HG03135 (cell line): ENCODE measurements around the gene SMAD3.
"Not testable (repeated sequence)": the region's sequence is repeated elsewhere in the genome, so short reads cannot be mapped to it uniquely, and the experiment has no call there.

ENCODE experiments used
- ATAC-seq: cut with Tn5 transposase; IDR thresholded peaks from one replicate; pipeline ENCODE4 v1.9.1; 2021; ENCODE audit warnings: mild to moderate bottlenecking, moderate library complexity; ENCODE audit not compliant: unreplicated experiment

Gene SMAD3

GRCh38 chr15:67138891-67139855 lies 73.8 kb downstream of the SMAD3 start:
- ATAC-seq, result no peak

- ATAC-seq, result no peak
These were observed 74.9 kb downstream of the SMAD3 start for GRCh38 chr15:67140078-67140833.

- ATAC-seq, result no peak
These were observed 76.8 kb downstream of the SMAD3 start for GRCh38 chr15:67142092-67142766.

- ATAC-seq, result no peak
These were observed 77.3 kb downstream of the SMAD3 start for GRCh38 chr15:67142767-67143100.

GRCh38 chr15:67143646-67144045 lies 78.2 kb downstream of the SMAD3 start:
- no peak for ATAC-seq

- ATAC-seq, result no peak
These were observed 79.4 kb downstream of the SMAD3 start for GRCh38 chr15:67144609-67145311.

GRCh38 chr15:67145312-67145610 lies 79.9 kb downstream of the SMAD3 start:
- no peak for ATAC-seq

GRCh38 chr15:67145710-67146109 lies 80.3 kb downstream of the SMAD3 start:
- ATAC-seq, result no peak

GRCh38 chr15:67146234-67146633 lies 80.8 kb downstream of the SMAD3 start:
- ATAC-seq, result no peak

- no peak for ATAC-seq
These were observed 81.5 kb downstream of the SMAD3 start for GRCh38 chr15:67146875-67147381.

GRCh38 chr15:67147396-67147949 lies 82.1 kb downstream of the SMAD3 start:
- ATAC-seq, result no peak

GRCh38 chr15:67148196-67148701 lies 82.8 kb downstream of the SMAD3 start:
- ATAC-seq, result no peak

GRCh38 chr15:67149068-67149772 lies 83.8 kb downstream of the SMAD3 start:
- ATAC-seq, result no peak

GRCh38 chr15:67149773-67150022 lies 84.3 kb downstream of the SMAD3 start:
- ATAC-seq, result no peak

- ATAC-seq, result no peak
These were observed 84.8 kb downstream of the SMAD3 start for GRCh38 chr15:67150023-67150860.

- no peak for ATAC-seq
These were observed 87.0 kb downstream of the SMAD3 start for GRCh38 chr15:67152429-67152828.

GRCh38 chr15:67153044-67153443 lies 87.6 kb downstream of the SMAD3 start:
- not testable (repeated sequence) for ATAC-seq

- ATAC-seq, result no peak
These were observed 88.8 kb downstream of the SMAD3 start for GRCh38 chr15:67154249-67154648.

- ATAC-seq, result no peak
These were observed 91.0 kb downstream of the SMAD3 start for GRCh38 chr15:67156426-67156825.
